ENCODE measurements around the gene KCNG4. TPM values are rescaled to one million over a fixed set of nuclear protein-coding genes. Genes with fewer than 3 reads are reported as not detected.

KCNG4 gene
- total RNA-seq, 1 donor from 2014 or later = not detected

DNA sequence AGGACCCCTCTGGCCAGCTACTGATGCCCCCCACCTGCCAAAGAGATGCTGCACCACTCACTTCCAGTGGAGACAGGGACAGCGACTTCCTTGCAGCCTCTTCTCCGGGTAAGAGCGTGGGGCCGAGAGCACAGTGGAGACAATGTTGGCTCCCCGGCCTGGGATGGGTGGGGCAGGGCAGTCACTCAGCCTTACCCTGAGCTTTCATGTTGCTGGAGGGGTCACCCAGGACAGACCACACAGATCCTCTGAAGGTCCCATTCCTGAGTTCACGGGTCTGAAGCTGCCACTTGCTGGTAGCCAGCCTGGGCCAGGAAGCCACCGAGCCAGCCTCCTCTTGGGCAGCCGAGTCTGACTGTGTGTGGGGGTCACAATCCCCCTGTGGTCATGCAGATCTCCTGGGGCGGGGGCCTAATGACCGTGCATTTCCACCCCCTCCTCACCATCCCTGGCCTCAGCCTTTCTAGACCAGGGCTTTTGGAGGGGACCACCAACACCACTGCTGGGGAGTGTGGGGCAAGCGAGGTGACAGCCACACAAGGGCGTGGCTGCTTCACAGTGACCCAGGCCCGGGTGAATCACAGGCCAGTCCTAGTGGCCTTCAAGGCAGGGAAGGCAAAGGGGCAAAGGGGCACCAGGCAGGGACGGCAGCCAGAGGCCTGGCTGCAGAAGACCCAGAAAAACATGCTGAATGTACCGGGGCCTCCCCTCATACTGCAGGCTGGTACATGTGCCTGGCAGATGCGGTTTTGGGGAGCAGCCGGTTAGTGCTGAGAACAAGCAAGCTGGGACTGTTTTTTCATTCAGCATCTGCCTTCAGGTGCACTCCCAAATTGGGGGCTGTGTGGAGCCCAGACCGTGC is 63.4 kb downstream of the KCNG4 start:
- intact Hi-C loops (cut with DNase I) = loop anchor here (5.0 kb wide), 1 partner anchor 219 kb away; no protein-coding TSS in a partner anchor
- peak; percentile 63 for DNase-seq (ENCODE audit: low spot score)

DNA sequence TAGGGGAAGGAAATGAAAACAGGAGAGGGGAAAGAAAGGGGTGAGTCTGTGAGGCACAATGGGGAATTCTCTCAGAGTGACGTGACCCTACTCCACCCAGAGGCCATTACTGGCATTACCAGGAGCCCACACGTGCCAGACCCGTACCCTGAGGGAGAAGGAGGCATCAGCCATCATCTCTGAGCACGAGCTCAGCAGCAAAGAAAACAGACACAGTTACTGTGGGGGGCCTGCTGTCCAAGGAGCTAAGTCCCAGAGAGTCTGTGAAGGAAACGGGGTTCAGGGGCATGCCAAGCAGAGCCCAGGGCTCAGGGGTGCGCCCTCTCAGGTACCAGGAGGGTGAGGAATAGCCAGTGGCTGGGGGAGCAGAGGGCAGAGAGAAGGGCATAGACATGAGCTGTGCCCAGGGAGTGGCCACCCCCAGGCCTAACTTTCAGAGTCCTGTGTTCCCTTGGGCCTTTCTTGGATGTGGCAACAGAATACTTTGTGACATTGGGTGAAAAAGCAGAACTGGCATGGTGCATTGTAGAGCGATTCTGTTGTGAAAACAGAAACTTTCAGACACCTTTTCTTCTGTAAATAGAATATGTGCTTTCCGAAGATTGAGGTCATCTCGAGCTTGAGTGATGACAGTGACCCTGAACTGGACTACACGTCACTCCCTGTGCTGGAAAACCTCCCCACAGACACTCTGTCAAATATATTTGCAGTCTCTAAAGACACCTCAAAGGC is 64.3 kb downstream of the KCNG4 start:
- intact Hi-C loops (cut with DNase I) = loop anchor here (5.0 kb wide), 1 partner anchor 218 kb away; no protein-coding TSS in a partner anchor
- no peak for DNase-seq (ENCODE audit: low spot score)

GRCh38 chr16:84174396-84174795 is 65.4 kb downstream of the KCNG4 start:
- intact Hi-C loops (cut with DNase I) = no loop called here
- no peak for DNase-seq (ENCODE audit: low spot score)

DNA sequence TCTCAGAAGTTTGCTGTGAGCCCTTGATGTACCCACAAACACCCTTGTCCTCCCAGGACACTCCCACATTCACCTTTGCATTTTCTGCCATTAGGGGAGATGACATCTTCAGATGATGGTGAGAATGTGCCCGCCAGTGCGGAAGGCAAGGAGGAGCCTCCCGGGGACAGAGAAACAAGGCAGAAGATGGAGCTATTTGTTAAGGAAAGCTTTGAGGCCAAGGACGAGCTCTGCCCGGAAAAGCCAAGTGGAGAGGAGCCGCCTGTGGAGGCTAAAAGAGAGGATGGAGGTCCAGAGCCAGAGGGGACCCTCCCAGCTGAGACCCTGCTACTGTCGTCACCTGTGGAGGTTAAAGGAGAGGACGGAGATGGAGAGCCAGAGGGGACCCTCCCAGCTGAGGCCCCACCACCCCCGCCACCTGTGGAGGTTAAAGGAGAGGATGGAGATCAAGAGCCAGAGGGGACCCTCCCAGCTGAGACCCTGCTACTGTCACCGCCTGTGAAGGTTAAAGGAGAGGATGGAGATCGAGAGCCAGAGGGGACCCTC is 70.0 kb downstream of the KCNG4 start:
- no peak for DNase-seq (ENCODE audit: low spot score)
- intact Hi-C loops (cut with DNase I) = no loop called here

Other genes starting within 250 kb of the KCNG4 start
- not detected for gene SLC38A8, start 197.2 kb downstream of the KCNG4 start, total RNA-seq
- 53.2 TPM for gene MBTPS1, start 123.1 kb downstream of the KCNG4 start, total RNA-seq
- 17.4 TPM for gene HSDL1, start 94.8 kb downstream of the KCNG4 start, total RNA-seq
- gene DNAAF1, start 94.7 kb downstream of the KCNG4 start, total RNA-seq = not detected
- gene TAF1C, start 53.0 kb downstream of the KCNG4 start, total RNA-seq = 20.9 TPM
- 0.24 TPM for gene ADAD2, start 48.9 kb downstream of the KCNG4 start, total RNA-seq
- gene WFDC1, start 54.9 kb upstream of the KCNG4 start, total RNA-seq = 1.0 TPM
- not detected for gene ATP2C2, start 128.5 kb upstream of the KCNG4 start, total RNA-seq

All from cardiac septum (tissue), 1 donor.